ENCODE data around the gene SLC6A6.

SLC6A6 gene

DNA sequence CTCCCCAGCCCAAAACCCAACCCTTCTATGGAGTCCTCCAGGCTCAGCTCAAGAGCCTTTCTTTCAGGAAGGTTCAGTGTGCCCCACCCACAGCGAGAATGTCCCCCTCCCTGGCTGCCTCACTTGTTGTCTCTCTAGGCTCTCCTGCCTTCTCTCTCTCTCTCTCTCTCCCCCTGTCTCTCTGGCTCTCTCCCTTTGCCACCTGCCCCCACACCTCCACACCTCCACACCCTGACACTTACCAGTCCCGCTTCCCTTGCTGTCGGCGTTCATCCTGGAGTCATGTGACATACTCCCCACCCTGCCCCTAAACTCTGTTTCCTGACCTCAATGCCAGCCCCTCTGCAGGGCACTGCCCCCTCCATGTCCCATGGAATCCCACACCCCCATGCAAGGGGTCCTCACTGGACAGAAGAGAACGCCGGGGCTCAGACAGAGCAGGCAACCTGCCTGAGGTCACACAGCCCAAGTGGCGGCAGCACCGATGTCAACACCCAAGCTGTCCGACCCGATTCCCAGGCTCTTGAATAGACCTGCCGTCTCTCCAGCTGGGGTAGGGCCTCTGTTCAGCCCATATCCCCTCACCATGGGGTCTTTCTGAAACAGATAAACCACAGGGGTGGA lies 28.5 kb upstream of the SLC6A6 start:
- no peak for DNase-seq

DNA sequence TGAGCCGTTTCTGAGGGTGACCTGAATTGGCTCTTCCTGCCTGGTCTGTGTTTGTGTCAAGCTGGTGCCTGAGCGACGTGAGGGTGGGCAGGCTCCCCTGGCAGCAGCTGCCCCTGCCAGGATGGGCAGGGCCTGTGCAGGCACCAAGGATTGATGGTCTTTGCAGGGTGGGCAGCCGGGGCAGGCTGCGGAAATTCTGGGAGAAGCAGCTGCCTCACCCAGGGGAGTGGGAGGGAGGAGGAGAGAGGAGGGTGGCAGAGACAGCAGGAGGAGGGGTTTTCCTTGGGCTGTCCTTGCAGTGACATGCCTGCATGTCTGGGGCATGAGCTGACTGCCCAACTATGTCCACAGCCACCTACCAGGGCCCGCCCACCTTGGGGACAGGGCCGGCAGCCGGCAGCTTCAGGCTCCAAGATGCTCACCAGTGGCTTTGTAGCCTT lies 27.9 kb upstream of the SLC6A6 start:
- no peak for DNase-seq

DNA sequence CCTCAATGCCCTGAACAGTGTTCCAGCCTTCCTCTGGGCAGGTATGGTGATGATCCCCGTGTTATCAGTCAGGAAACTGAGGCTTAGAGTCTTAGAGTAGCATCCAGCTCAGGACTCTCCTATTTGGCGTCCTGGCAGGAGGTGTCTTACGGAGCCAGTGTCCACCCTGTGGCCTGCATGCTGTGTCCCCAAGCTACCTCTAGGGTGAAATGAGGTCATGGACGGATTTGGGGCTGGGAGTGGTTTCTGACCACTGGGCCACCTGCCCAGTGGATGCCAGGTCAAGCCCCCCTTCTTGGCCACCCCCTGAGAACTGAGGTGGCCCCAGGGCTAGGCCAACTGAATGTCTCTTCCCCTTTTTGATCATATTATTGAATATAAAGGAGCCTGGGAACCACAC lies 27.2 kb upstream of the SLC6A6 start:
- no peak for DNase-seq

DNA sequence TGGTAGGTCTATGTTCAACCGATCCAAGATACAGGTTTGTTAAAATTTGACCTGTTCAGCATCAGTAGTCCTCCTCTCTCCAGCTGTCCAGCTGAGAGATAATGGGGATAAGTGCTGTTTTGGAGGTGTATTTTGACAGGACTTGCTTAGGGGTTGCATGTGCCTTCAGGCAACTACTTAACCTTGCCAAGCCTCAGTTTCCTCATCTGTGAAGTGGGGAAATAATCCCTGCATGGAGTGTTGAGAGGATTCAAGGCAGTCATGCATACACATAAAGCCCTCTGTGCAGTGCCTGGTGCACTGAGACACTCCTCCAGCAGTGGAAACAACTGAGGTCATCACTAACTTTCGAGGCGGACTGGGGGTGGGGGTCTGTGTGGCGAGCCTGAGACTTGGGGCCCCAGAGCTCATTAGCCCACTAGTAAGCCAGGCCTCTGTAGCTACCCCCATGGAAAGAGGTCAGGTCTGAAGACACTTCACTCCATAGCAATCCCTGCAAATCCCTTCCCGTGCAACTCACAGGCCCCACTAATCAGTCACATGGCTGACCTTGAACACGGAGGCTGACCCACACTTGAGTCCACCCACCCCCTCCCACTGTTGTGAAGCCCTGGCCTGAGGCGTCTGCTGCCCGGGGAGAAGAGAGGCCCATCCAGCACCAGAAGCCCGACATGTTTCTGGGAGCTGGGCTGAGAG lies 25.9 kb upstream of the SLC6A6 start:
- DNase-seq = no peak

DNA sequence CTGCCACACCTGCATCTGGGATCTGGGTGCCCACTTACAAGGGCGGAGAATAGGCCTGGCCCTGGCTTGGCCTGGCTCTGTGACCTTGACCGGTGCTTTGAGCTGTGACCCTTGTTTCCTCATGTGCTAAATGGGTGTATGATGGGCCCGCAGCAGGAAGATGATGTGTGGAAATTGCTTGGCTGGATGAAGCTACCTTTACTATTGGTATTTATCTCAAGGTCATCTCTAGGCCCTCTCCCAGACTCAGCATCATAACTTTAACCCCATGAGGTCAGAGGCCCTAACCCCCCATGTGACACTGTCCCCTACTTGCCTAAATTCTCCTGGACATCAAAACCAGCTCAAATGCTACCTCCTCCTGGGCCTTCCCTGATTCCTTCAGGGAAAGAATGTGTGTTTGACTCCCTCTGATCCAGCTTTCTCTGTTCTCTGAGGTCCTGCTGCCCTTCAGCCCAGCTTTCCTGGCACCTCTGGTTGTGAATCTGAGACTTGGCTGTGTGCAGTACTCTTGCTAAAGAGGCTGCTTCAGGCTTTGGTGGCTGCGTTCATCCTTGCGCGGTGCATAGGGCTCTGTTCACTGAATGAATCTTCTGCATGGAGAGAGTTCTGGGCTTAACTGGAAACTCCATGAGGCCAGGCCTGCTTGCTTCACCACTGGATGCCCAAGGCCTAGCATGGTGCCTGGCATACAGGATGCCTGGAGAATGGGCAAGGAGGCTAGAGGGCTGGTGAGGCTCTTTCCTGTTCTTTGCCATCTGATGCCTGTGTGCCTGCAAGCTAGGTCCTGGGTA lies 25.2 kb upstream of the SLC6A6 start:
- no peak for DNase-seq

DNA sequence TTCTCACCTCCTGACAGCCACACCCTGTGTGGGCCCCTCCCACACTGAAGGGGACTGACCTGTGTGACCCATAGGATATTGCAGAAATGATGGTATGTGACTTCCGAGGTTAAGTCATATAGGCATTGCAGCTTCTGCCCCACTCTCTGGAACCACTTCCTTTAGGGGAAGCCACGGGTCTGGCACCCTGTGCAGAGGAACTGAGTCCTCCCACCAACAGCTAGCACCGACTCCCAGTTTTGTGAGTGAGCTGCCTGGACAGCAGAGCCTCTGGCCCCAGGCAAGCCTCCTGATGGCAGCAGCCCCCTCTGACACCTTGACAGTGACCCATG lies 24.6 kb upstream of the SLC6A6 start:
- DNase-seq = no peak

DNA sequence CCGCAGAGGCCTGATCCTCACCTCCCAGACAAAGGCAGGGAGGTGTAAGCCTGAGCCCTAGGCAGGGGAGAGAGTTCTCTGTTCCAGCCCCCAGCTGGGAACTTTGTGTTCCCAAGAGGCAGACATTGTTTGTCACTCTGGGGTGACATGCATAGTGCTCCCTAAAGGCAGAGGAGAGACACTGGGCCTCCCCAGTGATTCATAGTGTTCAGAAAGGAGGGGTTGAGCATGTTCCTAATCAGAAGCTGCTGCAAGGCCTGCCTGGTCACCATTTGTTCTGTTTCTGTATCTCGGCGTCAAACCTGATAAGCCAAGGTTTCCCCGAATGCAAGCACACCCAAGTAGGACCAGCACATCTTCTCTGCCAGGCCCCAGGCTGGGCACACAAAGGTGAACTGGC lies 24.0 kb upstream of the SLC6A6 start:
- no peak for DNase-seq

DNA sequence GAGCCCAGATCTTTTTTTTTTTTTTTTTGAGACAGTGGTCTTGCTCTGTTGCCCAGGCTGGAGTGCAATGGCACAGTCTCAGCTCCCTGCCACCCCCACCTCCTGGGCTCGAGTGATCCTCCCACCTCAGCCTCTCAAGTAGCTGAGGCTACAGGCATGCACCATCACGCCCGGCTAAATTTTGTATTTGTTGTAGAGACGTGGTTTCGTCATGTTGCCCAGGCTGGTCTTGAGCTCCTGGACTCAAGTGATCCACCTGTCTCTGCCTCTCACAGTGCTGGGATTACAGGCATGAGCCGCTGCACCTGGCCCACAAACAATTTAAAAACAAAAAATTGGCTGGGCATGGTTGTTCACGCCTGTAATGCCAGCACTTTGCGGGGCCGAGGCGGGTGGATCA lies 22.6 kb upstream of the SLC6A6 start:
- no peak for DNase-seq

DNA sequence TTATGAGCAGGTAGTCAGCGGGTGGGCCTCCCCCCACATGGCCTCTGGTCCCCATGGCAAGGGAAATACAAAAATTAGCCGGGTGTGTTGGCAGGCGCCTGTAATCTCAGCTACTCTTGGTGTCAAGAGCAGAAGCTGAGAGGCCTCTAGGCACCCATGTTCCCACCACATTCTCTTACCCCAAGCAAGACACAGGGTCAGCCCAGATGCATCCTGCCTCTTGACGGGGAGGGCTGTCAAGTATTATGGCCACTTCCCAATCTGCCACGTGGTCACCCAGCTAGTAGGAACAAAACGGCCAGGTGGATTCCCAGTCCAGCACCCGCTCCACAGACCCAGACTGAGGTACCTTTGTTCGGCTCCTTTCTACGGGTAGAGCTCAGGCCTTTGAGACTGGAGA lies 16.2 kb upstream of the SLC6A6 start:
- DNase-seq = no peak

DNA sequence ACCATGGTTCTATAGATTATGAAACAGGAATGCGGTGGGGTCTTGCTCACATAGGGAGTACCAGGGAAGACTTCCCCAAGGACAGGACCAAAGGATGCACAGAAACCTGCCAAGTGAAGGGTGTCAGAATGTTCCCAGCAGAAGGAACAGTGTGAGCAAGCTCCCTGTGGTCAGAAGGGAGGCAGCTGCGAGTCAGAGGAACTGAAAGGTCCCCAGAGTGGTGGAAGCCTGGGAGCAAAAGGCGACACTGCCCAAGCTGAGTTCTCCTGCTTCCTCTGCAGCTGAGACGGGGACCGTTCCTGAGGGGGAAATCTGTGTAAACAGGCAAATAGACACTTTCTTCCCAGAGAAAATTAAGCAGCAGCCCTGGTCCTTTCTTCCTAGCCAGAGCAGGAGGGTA lies 14.2 kb upstream of the SLC6A6 start:
- DNase-seq = no peak

DNA sequence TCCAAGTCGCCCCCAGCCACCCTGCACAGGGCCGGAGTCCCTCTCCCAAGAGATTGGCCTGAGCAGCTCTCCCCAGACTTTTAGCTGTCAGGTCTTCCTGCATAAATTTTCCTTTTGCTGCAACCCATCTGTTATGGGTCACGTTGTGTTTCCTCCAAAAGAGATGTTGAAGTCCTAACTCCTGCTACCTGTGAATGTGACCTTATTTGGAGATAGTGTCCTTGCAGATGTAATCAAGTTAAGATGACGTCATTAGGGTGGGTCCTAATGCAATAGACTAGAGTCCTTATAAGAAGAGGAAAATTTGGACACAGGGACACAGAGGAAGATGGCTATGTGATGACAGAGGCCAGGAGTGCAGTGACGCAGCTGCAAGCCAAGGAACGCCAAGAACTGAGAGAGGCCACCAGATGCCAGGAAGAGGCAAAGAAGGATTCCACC lies 13.2 kb upstream of the SLC6A6 start:
- DNase-seq = no peak

DNA sequence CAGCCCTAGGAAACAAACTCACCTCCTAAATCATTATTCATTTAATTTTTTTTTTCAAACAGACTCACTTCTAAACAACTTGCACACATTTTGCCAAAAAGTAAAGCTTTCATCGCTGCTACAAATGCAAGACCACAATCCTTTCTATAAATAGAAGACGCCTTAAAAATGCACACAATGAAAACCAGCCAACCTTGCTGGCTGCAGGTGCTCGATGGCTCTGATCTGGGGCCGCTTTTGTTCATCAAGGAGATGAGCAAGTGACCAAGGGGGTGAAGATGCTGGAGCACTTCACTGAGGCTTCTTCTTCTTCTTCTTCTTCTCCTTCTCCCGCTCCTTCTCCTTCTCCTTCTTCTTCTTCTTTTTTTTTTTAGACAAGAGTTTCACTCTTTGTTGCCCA lies 12.7 kb upstream of the SLC6A6 start:
- no peak for DNase-seq

DNA sequence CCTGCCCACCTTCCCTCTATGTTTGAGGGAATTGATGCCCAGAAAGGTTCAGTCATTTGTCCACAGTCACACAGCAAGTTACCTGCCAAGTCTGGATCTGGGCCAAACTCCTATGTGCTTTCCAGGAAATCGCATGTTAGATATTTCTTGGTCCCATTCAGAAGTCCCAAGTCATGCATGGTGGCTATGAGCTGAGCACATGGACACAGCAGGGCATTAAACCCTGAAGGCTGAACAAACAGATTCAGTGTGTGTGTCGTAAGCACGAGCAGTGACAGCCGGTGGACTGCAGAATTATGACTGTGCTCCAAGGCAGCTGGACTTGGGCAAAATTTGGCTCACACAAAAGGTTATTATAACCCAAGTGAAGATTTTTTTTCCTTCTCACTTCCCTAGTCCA lies 11.4 kb upstream of the SLC6A6 start:
- peak; percentile 65 for DNase-seq

DNA sequence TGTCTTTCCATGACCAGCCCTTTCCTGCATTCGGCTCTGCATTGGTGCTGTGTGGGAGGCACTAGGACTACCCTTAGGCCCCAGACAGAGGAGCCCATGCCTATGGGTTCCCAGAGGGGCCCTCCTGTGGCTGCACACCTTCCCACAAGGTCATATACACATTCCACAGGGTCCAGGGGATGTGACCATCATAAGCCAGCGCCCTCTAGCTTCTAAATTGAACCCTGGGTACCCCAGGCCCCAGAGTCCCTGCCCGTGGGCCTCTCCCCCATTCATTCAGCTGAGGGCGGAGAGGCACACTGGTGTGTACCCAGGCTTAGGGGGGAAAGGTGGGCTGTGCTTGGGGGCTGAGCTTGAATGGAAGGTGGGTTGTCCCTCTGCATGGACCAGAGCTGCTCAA lies 10.2 kb upstream of the SLC6A6 start:
- no peak for DNase-seq

DNA sequence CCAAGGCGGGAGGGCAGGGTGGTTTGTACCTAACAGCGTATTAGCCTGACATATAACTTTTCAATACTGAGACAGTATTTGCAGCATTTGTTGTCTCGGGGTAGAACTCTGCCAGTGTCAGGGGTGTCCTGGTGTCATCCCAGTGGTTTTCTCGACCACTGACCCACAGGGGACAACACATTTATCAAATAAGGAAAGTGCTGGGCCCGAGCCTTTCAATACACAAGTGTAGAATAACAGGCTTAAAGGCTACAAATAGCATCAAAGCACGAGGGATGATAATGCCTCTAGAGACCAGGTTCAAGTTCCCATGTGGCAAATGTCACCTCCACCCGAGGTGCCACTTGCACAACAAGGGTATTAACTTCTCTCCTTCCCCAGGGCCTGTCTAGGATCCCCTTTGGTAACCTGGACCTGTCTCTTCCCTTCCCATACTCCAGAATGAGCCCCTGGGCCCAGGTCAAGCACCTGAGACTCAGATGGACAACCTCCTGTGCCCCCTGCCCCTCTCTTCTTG lies 9.5 kb upstream of the SLC6A6 start:
- DNase-seq = no peak

DNA sequence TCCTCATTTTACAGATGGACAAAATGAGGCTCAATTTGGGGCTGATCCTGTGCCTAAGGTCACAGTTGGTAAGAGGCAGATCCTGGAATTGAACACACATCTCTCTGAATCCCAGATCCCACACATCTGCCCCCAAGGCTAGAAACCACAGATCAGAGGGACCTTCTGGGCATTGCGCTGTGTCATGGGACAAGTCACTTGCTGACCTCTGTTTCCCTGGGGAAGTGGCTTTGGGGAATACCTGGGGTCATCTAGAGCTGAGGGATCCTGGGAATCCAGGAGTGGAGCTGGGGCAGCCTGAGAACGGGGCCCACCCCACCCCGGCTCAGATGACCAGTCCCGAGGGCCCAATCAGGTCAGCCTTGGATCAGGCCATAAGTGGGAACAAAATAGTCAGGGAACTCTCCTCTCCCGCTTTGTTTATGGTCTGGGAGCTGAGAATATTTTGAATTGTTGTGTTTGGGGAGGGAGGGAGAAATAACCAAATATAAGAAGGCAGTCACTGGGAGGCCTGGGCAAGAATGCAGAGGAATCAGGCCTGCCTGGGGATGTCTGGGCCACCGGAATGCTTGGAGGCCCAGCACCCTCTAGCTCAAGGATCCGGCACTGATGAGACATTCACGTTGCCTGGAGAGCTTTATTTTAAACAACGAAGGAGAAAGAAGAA lies 8.8 kb upstream of the SLC6A6 start:
- DNase-seq = peak; percentile 24

DNA sequence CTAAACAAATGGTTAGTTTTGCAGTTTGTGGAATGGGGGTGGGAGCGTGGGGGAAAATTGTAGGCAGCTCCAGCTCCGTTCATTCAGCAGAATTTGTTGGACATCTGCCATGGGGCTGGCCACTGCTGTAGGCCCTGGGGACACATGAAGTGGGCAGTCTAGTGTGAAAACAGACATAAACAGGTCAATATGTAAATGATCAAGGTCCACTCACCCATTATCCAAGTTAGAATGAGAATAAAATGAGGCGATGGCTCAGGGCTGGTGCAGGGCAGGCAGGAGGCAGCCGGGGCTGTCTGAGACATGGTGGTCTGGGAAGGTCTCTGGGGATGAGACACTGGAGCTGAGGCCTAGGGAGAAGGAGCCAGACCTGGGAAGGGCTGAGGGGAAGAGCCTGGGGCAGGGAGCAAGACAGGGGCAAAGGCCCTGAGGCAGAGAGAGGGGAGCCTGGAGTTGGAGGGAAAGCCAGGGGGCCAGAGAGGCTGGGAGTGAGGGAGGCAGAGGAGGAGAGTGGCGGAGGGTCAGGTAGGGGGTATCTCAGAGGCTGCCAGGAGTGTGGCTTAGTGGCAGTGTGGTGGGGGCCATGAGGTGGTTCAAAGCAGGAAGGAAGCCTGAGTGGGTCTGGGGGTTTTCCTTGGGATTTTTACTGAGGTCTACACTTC lies 6.2 kb upstream of the SLC6A6 start:
- no peak for DNase-seq

DNA sequence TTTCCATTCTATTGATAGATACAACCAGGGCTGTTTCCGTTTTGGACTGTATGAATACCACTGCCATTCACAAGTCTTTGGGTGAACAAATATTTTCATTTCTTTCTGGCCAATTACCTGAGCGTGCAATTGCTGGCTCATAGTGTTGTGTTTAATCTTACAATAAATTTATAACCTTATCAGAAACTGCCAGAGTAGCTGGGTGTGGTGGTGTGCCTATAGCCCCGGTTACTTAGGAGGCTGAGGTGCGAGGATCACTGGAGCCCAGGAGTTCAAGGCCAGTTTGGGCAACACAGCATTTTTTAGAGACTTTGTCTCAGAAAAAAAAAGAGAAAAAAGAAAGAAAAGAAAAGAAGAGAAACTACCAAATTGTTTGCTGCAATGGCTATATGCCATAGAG lies 5.4 kb upstream of the SLC6A6 start:
- DNase-seq = no peak

DNA sequence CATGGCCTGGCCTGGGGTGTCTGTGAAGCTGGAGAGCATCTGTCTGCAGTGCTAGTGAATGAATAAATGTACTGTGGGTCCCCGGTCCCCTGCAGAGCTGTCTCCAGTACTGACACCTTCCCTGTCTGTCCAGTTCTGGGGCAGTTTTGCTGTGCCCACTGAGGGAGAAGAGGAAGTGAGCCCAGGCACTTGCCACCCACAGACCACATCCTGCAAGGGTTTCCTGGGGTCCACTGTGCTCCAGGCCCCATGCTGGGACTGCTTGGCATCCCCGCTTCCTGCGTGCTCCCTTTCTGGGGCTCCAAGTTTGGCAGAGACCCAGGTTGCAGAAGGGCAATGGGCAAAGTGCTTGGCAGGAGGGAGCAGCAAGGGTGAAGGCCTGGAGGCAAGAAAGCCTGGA lies 4.9 kb upstream of the SLC6A6 start:
- DNase-seq = no peak

DNA sequence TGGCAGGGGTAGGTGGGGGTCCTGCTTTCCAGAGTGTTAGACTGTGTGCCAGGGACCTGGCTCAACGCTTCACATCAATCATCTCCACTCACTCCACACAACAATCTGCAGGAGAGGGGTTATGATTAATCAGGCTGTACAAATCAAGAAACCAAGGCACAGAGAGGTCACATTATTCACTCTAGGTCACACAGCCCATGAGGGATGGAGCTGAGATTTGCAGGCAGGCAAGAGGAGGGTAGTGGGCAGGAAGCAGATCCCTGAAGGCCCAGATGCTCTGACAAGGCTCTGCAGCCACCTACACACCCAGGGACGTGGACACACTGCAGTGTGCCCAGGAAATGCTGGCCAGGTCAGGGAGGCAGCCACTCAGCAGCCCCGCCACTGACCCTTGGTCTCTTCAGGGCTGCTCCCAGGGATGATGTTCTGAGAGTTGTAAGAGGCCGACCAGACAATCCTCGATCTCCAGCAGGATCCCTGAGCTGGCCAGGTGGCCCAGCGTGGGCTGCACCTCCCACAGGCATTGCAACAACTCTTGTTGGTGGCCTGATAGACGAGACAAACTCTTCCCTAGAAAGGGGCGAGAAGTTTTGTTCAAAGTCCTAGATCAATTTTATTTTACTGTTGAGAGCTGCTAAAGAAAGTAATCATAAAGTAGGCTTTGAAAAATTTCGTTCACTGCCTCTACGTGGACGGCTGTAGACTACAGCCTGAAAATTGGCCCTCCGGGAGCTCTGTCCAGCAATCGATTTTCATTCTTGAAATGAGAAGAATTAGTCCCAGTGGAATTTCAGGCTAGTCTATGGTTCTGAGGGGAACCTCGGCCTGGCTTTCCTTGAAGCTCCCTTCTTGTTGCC lies 4.2 kb upstream of the SLC6A6 start:
- no peak for DNase-seq

DNA sequence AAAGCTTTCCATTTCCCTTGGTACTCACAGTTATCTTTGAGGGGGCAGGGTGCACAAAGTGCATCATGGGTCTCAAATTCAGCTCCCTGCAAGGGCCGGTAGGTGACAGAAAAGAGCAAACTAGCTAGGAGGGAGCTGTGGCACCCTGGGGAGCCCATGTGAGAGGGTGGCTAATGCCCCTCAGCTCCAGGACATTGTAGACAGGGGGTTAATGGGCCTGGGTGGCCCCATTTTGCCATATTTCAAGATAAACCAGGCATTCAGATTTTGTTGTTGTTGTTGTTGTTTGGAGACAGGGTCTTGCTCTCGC lies 3.7 kb upstream of the SLC6A6 start:
- no peak for DNase-seq

DNA sequence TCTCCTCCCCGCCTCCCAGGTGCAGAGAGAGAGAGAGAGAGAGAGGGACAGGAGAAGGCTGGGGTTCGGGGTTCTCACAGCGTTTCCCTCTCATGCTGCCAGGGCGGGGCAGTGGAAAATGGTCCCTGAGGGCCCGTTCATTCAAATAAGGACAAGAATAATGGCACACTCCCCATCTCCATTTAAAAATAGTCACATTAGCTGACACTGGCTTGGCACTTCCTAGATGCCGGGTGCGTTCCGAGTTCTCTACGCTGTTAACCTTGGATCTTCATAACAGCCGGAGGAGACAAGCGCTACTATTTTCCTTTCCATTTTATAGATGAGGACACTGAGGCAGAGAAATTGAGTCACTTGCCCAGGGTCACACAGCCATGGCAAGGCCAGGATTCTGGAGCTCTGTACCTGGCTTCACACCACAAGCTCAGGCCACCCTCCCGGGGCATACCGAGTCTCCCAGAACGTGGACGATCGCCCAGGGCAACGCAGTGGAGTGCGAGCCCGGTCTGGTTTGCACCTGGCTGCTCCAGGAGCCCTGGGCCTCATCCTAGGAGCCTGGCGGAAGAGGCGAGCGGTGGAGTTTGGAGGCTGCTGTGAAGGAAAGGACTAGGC lies 608 bp upstream of the SLC6A6 start:
- DNase-seq = no peak

All from EL (cell line).